Activated T-cell treated with anti-CD3 and anti-CD28 coated beads, Interleukin-2, amount 50 U/mL, for 48 hours (primary cell): ENCODE data around the gene TIMM8B.
"Not testable (repeated sequence)": the region's sequence is repeated elsewhere in the genome, so short reads cannot be mapped to it uniquely, and the experiment has no call there.

Experiments used
- DNase-seq, 2 experiments: peaks; one replicate each; pipeline ENCODE4 v3.0.0-alpha.2; 2020

The TIMM8B gene

GRCh38 chr11:112073941-112074811 is 12.4 kb downstream of the TIMM8B start, which contains the start of the genes NKAPD1 and PIH1D2:
Gene NKAPD1 (plus strand): TSS chr11:112074299. CDS start chr11:112075575, 1,276 bp downstream.
Gene PIH1D2 (minus strand): TSS chr11:112074017. CDS start chr11:112073174, 843 bp downstream.
- DNase-seq = peak; percentile 86

DNA sequence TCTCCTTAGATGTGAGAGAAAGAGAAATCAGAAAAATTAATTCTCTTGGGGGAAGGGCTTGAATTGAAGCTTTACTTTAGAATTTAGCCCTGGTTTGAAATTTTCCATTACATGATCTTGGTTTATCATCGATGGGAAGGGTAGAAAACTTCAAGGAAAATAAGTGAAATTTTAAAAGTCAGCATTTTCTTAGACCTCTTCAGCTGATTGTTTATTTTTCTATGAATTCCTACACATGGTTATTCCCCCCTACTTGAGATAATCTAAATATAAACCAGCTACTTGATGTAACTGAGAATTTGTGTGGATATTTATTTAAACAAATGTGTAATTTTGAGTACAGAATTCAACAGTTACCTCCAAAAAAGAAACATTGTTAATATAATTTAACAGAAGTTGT is 23.6 kb downstream of the TIMM8B start:
- no peak for DNase-seq

DNA sequence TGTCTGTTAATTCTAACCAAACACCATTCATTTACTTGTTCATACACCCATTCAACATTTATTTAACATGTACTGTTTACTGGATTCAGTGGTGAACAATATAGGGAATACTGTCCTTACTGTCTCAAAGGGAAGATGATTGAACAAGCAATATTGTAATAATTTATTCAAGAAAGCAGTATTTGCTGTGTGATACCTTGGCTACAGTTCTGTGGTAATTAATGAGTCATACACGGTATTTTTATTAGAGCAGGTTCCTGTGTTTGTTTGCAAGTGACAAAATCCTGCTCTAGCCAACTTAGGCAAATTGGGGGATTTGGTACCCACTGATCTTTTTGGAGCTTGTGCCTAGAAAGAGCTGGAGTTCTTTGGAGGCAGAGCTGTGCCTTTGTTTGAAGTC is 28.5 kb downstream of the TIMM8B start:
- no peak for DNase-seq

DNA sequence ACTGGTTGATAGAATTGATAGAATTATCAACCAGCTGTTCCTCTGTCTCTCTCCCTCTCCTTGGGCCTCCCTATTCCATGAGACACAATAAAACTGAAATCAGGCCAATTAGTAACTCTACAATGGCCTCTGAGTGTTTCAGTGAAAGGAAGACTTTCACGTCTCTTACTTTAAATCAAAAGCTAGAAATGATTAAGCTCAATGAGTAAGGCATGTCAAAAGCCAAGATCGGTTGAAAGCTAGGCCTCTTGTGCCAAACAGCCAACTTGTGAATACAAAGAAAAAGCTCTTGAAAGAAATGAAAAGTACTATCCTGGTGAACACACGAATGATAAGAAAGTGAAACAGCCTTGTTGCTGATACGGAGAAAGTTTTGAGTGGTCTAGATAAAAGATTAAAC is 29.4 kb downstream of the TIMM8B start:
- DNase-seq = no peak

- DNase-seq = no peak
Measured at GRCh38 chr11:112051768-112052167, 34.8 kb downstream of the TIMM8B start.

- DNase-seq = no peak
Measured at GRCh38 chr11:112050721-112051120, 35.8 kb downstream of the TIMM8B start.

DNA sequence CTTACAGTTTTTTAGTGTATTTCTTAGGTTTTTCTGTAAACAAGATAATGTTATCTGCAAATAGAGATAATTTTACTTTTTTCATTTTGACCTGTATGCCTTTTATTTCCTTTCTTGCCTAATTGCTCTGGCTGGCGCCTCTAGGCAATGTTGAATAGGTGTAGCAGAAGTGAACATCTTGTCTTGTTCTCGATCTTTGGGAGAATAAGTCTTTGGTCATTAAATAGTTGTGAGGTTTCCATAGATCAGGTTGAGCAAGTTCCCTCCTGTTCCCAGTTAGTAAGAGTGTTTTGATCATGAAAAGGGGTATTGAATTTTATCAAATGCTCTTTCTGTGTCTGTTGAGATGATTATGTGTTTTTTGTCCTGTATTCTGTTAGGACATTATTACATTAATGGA is 36.8 kb downstream of the TIMM8B start:
- DNase-seq = no peak

GRCh38 chr11:112048256-112048655 is 38.3 kb downstream of the TIMM8B start:
- DNase-seq = not testable (repeated sequence)

- DNase-seq = not testable (repeated sequence)
Measured at GRCh38 chr11:112046647-112047046, 39.9 kb downstream of the TIMM8B start.

DNA sequence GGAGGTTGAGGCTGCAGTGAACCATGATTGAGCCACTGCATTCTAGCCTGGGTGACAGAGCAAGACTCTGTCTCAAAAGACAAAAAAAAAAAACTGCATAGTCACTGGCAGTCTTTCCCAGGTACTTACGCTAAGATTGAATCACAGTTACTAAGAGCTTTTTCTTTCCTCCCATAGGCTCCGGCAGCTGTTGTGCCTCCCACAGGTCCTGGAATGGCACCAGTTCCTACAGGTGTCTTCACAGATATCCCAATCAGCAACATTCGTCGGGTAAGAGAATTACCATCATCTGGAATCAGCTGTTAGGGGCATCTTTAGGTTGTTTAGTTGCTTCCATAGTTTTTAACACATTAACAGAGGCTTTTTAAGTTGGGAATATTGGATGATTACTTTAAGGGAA is 41.6 kb downstream of the TIMM8B start:
- DNase-seq = no peak

GRCh38 chr11:112042961-112043304 is 43.6 kb downstream of the TIMM8B start:
- no peak for DNase-seq

- DNase-seq = no peak
Measured at GRCh38 chr11:112042161-112042960, 44.2 kb downstream of the TIMM8B start.

GRCh38 chr11:112037527-112037926 is 49.0 kb downstream of the TIMM8B start:
- no peak for DNase-seq
